ENCODE measurements around the gene GRAMD2A. TPM values are rescaled to one million over a fixed set of nuclear protein-coding genes. Genes with fewer than 3 reads are reported as not detected.

The GRAMD2A gene
- total RNA-seq, 2 donors from 2014 or later = 2.0 TPM

DNA sequence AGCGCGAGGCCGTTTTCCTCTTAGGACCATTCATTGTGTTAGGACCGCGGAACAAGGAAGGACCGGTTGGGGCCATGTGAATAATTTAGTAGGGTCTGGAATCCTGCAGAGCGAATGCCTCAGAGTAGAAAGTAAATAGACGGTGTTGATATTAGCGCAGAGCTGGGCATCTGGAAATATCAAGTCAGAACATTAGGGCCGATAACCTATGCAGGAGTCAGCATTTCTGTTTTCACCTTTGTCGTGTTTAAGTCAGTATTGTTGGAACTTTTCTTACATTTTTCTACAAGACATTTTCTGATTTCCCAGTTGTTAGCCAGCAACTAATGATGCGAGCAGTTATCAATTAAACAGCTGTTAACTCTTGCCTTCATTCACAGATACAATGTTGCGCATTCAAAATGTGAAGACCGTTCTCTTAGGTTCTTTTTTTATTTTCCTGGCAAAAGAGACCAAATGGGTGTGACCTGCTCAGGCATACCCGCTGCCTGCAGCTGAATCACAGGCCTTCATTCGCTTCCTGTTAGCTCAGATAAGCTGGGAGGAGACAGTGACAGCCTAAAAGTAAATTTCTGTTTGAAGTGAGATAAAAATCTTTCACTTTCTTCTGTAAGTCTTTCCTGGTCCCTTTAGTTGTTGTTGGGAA is 34.4 kb upstream of the GRAMD2A start:
- Histone ChIP-seq H3K27me3 (ENCODE audit: control insufficient read depth, insufficient read depth, low read length, poor library complexity, severe bottlenecking) (peaks cover 9% of the 10 kb centered on the region), H3K36me3 (ENCODE audit: control insufficient read depth, insufficient read depth, low read length) (peaks cover 25% of the 10 kb centered on the region), H3K9me3 (ENCODE audit: control insufficient read depth, low read length) (no peaks in the 10 kb centered on the region), H3K4me1 (ENCODE audit: control insufficient read depth, insufficient read depth, low read length) (peaks cover 7% of the 10 kb centered on the region), H3K4me3 (ENCODE audit: low read length) (peak overlapping the region; percentile 99), H3K9ac (ENCODE audit: extremely low read depth, low read length, poor library complexity, severe bottlenecking) (peak overlapping the region; percentile 76), H3K27ac (ENCODE audit: low read depth, low read length) (peak overlapping the region; percentile 96)
- Mint-ChIP-seq H3K27ac (peak overlapping the region; percentile 97), H3K4me3 (peak overlapping the region; percentile 99), H3K27me3 (ENCODE audit: insufficient read depth) (peaks cover 28% of the 10 kb centered on the region), H3K36me3 (ENCODE audit: low read depth) (peaks cover 19% of the 10 kb centered on the region), H3K9me3 (no peaks in the 10 kb centered on the region), H3K4me1 (peaks cover 44% of the 10 kb centered on the region)
- WGBS, 2 experiments (ENCODE audit: insufficient coverage in 1 of 2, insufficient read length in 1 of 2) = 9 to 15% methylated on average over 10 to 16 of the region's 16 CpGs
- TF ChIP-seq, protein P1, sequence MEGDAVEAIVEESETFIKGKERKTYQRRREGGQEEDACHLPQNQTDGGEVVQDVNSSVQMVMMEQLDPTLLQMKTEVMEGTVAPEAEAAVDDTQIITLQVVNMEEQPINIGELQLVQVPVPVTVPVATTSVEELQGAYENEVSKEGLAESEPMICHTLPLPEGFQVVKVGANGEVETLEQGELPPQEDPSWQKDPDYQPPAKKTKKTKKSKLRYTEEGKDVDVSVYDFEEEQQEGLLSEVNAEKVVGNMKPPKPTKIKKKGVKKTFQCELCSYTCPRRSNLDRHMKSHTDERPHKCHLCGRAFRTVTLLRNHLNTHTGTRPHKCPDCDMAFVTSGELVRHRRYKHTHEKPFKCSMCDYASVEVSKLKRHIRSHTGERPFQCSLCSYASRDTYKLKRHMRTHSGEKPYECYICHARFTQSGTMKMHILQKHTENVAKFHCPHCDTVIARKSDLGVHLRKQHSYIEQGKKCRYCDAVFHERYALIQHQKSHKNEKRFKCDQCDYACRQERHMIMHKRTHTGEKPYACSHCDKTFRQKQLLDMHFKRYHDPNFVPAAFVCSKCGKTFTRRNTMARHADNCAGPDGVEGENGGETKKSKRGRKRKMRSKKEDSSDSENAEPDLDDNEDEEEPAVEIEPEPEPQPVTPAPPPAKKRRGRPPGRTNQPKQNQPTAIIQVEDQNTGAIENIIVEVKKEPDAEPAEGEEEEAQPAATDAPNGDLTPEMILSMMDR (conservative IDR thresholded peaks at IDR 0.05) = no peak
- DNase-seq = peak; percentile 63

DNA sequence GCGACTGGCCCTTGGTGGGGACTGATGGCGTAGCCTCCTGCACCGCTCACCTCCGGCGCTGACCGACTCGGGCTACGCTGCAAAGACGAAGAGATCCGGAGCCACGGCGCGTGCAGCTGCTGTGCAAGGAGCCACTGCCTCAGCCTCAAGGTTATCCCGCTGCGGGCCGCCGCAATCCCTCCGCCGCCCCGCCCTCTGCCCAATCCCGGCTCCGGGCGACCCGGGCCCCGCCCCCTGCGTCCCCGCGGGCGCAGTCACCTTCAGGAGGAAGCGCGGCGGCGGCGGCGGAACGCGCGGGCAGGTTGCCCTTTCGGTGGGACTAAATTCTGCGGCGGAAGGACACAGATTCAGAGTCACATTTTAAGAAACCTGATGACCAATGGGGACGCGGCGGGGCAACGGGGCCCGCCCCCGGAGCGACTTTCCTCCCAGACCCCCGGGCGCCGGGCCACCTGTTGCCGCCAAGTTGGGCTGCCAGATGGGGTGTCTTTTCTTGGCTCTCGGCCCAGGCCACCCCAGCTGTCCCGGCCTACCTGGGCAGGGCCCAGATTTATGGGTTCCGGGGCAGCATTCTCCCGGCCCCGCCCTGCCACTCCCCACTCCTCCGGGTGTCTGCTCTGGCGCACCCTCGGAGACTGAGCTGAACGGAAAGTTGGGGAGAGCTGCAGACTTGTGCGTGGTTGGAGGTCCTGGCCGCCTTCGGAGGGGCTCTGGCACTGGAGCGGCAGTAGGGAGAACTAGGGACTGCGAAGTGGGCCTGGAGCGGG is 33.7 kb upstream of the GRAMD2A start, which contains the start of gene PKM:
PKM (minus strand) TSS at position 125 of the 767 bp plus-strand sequence. CDS start 12,093 bp downstream, outside the sequence.
- peaks cover 7% of the 10 kb centered on the region for H3K4me1 ChIP-seq (ENCODE audit: control insufficient read depth, insufficient read depth, low read length)
- H3K9me3 ChIP-seq (ENCODE audit: control insufficient read depth, low read length) = no peaks in the 10 kb centered on the region
- Mint-ChIP-seq H3K36me3 (ENCODE audit: low read depth) (peaks cover 25% of the 10 kb centered on the region), H3K27ac (peak within 1 kb of the TSS; percentile 98), H3K4me3 (peak within 1 kb of the TSS; percentile 99), H3K4me1 (peaks cover 44% of the 10 kb centered on the region), H3K27me3 (ENCODE audit: insufficient read depth) (peaks cover 26% of the 10 kb centered on the region), H3K9me3 (no peaks in the 10 kb centered on the region)
- H3K9ac ChIP-seq (ENCODE audit: extremely low read depth, low read length, poor library complexity, severe bottlenecking) = peak within 1 kb of the TSS; percentile 93
- 0% methylated on average over 33 to 67 of the region's 67 CpGs for WGBS, 2 experiments (ENCODE audit: insufficient coverage in 1 of 2, insufficient read length in 1 of 2)
- H3K36me3 ChIP-seq (ENCODE audit: control insufficient read depth, insufficient read depth, low read length) = peaks cover 26% of the 10 kb centered on the region
- peak; percentile 100 for DNase-seq
- H3K27me3 ChIP-seq (ENCODE audit: control insufficient read depth, insufficient read depth, low read length, poor library complexity, severe bottlenecking) = peaks cover 9% of the 10 kb centered on the region
- H3K27ac ChIP-seq (ENCODE audit: low read depth, low read length) = peak within 1 kb of the TSS; percentile 96
- TF ChIP-seq, protein P1 (conservative IDR thresholded peaks at IDR 0.05) = no peak
- peak within 1 kb of the TSS; percentile 99 for H3K4me3 ChIP-seq (ENCODE audit: low read length)

DNA sequence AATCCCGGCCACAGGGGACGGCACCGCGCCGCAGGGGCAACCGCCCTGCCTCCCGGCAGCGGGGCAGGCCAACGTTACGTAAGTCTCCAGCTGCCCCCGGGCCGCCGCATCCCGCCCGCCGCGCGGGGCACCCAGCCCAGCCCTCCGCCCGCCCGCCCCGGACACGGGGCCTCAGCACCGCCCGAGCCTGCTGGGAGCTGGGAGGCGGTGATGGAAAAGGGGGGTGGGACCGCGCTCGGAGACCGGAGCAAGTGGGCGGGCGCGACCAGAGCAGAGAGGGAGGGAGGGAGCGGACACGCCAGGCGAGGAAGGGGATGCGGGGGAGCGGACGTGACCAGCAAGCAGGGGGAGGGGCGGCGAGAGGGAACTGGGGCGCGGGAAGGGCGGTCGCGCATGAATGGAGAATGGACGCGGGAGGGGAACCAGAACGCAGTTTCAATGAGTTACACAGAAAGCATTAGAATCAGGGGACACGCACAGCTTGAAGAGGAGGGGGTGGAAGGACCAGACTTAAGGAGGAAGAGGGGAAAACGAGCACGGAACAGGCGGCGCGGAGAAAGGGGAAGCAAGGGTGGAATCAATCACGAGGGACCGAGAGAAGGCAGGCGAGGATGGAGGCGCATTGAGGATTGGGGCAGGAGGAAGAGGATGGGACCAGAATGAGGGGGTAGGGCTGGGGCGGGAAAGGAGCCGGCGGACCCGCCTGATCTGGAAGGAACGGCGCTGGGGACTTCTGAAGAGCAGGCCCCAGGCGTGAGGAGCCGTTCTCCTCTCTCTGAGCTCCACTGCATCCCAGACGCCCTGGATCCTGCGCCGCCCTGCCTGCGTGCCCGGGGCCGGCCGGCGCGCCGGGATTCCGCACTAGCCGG is 32.8 kb upstream of the GRAMD2A start:
- peak overlapping the region; percentile 99 for H3K4me3 ChIP-seq (ENCODE audit: low read length)
- H3K9me3 Mint-ChIP-seq = no peaks in the 10 kb centered on the region
- peaks cover 33% of the 10 kb centered on the region for H3K36me3 Mint-ChIP-seq (ENCODE audit: low read depth)
- H3K4me1 ChIP-seq (ENCODE audit: control insufficient read depth, insufficient read depth, low read length) = peaks cover 7% of the 10 kb centered on the region
- DNase-seq = peak; percentile 91
- peak overlapping the region; percentile 99 for H3K4me3 Mint-ChIP-seq
- TF ChIP-seq, protein P1 (conservative IDR thresholded peaks at IDR 0.05) = no peak
- peaks cover 25% of the 10 kb centered on the region for H3K27me3 Mint-ChIP-seq (ENCODE audit: insufficient read depth)
- H3K36me3 ChIP-seq (ENCODE audit: control insufficient read depth, insufficient read depth, low read length) = peaks cover 34% of the 10 kb centered on the region
- H3K4me1 Mint-ChIP-seq = peaks cover 48% of the 10 kb centered on the region
- H3K27ac ChIP-seq (ENCODE audit: low read depth, low read length) = peak overlapping the region; percentile 96
- 0% methylated on average over 28 to 79 of the region's 79 CpGs for WGBS, 2 experiments (ENCODE audit: insufficient coverage in 1 of 2, insufficient read length in 1 of 2)
- H3K27me3 ChIP-seq (ENCODE audit: control insufficient read depth, insufficient read depth, low read length, poor library complexity, severe bottlenecking) = peaks cover 9% of the 10 kb centered on the region
- H3K27ac Mint-ChIP-seq = peak overlapping the region; percentile 98
- peak overlapping the region; percentile 93 for H3K9ac ChIP-seq (ENCODE audit: extremely low read depth, low read length, poor library complexity, severe bottlenecking)
- H3K9me3 ChIP-seq (ENCODE audit: control insufficient read depth, low read length) = no peaks in the 10 kb centered on the region
